ENCODE data around the gene PHB1.

The PHB1 gene

DNA sequence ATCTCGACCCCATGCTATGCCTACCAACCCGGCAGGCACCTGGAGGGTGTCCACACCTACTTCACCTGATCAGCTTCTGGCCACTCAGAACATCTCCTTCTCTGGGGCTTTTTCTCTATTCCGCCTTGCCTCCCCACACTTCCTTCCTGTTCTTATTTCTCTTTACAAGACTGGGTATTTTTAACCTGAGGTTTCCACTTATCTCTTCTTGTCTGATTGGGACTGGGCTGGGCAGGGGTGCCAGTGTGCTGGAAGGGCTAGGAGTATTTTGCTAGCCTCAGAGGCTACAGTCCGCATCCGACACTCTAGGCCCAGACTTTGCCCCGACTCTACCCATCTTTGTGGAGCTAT is 26.4 kb downstream of the PHB1 start:
- DNase-seq (ENCODE audit: low spot score) = peak; percentile 52
- in situ Hi-C loops (cut with MboI; ENCODE audit: low sequenced_read_pairs, unreplicated experiment) = no loop called here
- TF ChIP-seq, protein P1, sequence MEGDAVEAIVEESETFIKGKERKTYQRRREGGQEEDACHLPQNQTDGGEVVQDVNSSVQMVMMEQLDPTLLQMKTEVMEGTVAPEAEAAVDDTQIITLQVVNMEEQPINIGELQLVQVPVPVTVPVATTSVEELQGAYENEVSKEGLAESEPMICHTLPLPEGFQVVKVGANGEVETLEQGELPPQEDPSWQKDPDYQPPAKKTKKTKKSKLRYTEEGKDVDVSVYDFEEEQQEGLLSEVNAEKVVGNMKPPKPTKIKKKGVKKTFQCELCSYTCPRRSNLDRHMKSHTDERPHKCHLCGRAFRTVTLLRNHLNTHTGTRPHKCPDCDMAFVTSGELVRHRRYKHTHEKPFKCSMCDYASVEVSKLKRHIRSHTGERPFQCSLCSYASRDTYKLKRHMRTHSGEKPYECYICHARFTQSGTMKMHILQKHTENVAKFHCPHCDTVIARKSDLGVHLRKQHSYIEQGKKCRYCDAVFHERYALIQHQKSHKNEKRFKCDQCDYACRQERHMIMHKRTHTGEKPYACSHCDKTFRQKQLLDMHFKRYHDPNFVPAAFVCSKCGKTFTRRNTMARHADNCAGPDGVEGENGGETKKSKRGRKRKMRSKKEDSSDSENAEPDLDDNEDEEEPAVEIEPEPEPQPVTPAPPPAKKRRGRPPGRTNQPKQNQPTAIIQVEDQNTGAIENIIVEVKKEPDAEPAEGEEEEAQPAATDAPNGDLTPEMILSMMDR (IDR thresholded peaks at IDR 0.05; ENCODE audit: borderline replicate concordance, control extremely low read depth, extremely low read depth, insufficient read depth, missing control alignments) = no peak

DNA sequence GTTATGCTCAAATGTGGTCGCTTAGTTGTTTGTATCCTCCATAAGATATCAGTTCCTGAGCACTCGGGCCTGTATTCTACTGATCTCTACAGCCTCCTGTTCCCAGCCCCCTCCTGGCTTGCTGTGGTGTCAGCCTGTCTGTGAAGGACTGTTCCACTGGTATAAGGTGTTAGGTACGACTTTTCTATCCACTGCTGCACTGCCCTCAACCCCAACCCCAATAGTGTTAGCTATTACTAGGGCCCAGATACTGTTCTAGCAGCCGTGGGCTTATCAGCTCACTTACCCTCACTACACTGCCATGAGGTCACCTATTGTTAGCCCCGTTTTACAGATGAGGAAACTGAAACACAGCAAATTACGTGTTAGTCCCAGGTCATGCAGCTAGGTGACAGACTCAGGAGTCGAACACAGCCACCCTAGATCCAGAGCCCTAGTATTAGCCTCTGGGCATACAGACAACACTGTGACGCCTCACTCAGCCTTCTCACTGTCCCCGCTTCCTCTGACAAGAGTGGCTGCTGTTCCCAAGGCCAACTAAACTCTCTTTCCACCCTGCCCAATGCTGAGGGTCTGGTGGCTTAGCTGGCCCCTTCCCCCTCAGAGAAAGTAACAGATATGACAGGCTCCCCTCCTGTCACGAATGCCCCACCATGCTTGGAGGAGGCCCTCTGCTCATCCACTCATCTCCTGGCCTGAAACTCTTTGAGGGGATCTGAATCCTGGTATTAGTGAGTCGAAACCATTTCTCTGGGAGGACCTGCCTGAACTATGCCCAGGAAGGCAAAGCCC is 27.0 kb downstream of the PHB1 start:
- in situ Hi-C loops (cut with MboI; ENCODE audit: low sequenced_read_pairs, unreplicated experiment) = no loop called here
- no peak for DNase-seq (ENCODE audit: low spot score)
- TF ChIP-seq, protein P1 (IDR thresholded peaks at IDR 0.05; ENCODE audit: borderline replicate concordance, control extremely low read depth, extremely low read depth, insufficient read depth, missing control alignments) = no peak

DNA sequence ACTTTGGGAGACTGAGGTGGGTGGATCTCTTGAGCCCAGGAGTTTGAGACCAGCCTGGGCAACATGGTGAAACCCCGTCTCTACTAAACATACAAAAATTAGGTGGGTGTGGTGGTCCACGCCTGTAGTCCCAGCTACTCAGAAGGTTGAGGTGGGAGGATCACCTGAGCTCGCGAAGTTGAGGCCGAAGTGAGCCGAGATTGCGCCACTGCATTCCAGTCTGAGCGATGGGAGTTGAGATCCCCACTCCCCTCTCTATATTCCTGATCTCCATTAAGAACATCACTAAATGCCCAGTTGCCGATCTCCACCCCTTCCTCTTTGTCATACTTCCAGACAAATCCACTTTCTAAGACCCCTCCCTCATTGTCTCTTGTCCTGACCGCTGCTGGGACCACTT is 28.3 kb downstream of the PHB1 start:
- DNase-seq (ENCODE audit: low spot score) = no peak
- in situ Hi-C loops (cut with MboI; ENCODE audit: low sequenced_read_pairs, unreplicated experiment) = no loop called here
- TF ChIP-seq, protein P1 (IDR thresholded peaks at IDR 0.05; ENCODE audit: borderline replicate concordance, control extremely low read depth, extremely low read depth, insufficient read depth, missing control alignments) = no peak

DNA sequence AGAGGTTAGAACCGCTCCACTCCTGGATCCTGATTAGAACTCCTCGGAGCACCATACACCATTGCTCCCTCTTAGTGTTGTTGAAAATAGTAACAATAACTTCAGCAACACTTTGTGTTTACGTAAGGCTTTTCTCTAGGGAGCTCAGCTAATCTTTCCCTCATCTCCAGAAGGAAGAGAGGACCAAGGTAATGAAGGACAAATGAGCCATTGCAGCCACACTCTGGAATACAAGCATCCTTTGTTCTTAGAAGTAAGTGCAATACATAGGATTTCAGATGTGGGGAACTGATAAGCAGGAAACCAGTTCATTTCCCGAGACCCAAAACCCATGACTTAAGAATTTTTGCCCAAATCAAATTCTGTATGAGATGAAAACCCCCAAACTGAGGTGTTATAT is 29.7 kb downstream of the PHB1 start:
- in situ Hi-C loops (cut with MboI; ENCODE audit: low sequenced_read_pairs, unreplicated experiment) = no loop called here
- TF ChIP-seq, protein P1 (IDR thresholded peaks at IDR 0.05; ENCODE audit: borderline replicate concordance, control extremely low read depth, extremely low read depth, insufficient read depth, missing control alignments) = no peak
- DNase-seq (ENCODE audit: low spot score) = no peak

DNA sequence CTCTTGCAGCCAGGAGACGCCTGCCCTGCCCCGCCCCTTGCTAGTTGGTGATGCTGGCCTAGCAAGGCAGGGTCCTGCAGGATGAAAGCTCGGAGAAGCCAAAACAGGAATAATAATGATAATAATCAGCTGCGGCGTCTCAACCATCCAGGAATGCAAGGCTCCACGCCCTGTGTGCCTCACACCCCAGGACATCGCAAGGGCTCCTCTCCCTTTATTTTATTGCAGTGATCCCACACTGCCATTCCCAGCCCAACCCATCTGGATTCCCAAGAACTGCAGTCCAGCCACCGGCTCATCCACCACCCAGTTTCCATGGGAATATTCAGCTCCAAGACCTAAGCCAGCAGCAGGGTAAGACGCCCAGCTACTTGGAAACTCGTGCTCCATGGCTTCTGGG is 31.6 kb downstream of the PHB1 start:
- in situ Hi-C loops (cut with MboI; ENCODE audit: low sequenced_read_pairs, unreplicated experiment) = no loop called here
- TF ChIP-seq, protein P1 (IDR thresholded peaks at IDR 0.05; ENCODE audit: borderline replicate concordance, control extremely low read depth, extremely low read depth, insufficient read depth, missing control alignments) = no peak
- DNase-seq (ENCODE audit: low spot score) = no peak

DNA sequence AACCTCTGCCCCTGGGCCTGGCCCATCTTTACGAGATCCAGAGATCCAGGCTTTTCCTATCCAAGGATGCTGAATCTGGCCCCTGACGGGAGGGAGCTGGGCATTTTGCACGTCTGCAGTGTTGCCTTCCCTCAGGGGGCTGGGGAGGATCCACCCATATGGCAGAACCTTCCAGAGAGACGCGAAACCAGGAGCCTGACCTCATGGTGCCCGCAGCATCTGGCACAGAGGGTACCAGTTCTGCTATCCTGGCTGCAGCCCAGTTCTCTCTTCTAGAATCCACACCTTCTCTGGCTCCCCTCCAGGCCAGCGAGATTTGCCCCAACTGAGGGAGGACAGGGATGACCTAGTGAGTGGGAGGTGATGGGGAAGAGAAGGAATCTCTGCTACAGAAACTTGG is 32.1 kb downstream of the PHB1 start:
- TF ChIP-seq, protein P1 (IDR thresholded peaks at IDR 0.05; ENCODE audit: borderline replicate concordance, control extremely low read depth, extremely low read depth, insufficient read depth, missing control alignments) = no peak

More for the DNA sequence above, 32.1 kb downstream of the PHB1 start:
- no peak for DNase-seq (ENCODE audit: low spot score)
- in situ Hi-C loops (cut with MboI; ENCODE audit: low sequenced_read_pairs, unreplicated experiment) = no loop called here

All from GM13976 (cell line).